Thoracic aorta (tissue), 2 donors: Measurements from ENCODE around the gene TTC1. TPM values are rescaled to one million over a fixed set of nuclear protein-coding genes. Genes with fewer than 3 reads are reported as not detected.
A peak's percentile ranks its signal among the peaks of the same experiment; 100 is the strongest.

Source experiments
- ATAC-seq: fragments of 150-250 bp; one replicate; pipeline ENCODE4 v1.8.0; 2017; ENCODE audit warnings: low read depth; ENCODE audit not compliant: insufficient number of reproducible peaks, low FRiP score
- DNase-seq: peaks from one replicate; pipeline ENCODE4 v3.0.0-alpha.2; 2020; ENCODE audit warnings: low spot score
- H3K27ac ChIP-seq, 2 donors: fragments of 200-600 bp; sonication (generic); 1 replicate in 1 of 2; 2 replicates in 1 of 2; pipeline ENCODE4 v1.5.1; 2016; ENCODE audit warnings: mild to moderate bottlenecking in 2 of 2, moderate library complexity in 2 of 2
- H3K27me3 ChIP-seq: fragments of 200-600 bp; sonication (generic); replicated peaks from 2 replicates; pipeline ENCODE4 v1.6.0; 2016; ENCODE audit warnings: mild to moderate bottlenecking; ENCODE audit not compliant: insufficient read depth
- H3K36me3 ChIP-seq: fragments of 200-600 bp; sonication (generic); one replicate; pipeline ENCODE4 v1.5.1; 2016
- H3K4me1 ChIP-seq, 2 donors: fragments of 200-600 bp; sonication (generic); 1 replicate in 1 of 2; 2 replicates in 1 of 2; pipeline versions ENCODE4 v1.5.1 to v1.6.0; 2016; ENCODE audit warnings: low read depth in 2 of 2, mild to moderate bottlenecking in 1 of 2; ENCODE audit not compliant: control insufficient read depth in 1 of 2
- H3K4me3 ChIP-seq: fragments of 200-600 bp; sonication (generic); 2 replicates; pipeline ENCODE4 v1.5.1; 2016; ENCODE audit warnings: mild to moderate bottlenecking
- H3K9me3 ChIP-seq: fragments of 200-600 bp; sonication (generic); 2 replicates; pipeline ENCODE4 v1.5.1; 2016
- CTCF ChIP-seq: fragments of 200-600 bp; sonication (generic); IDR thresholded peaks from one replicate; pipeline ENCODE4 v1.5.1; 2019; ENCODE audit warnings: antibody characterized with exemption
- total RNA-seq, 2 donors: library from RNA; depleted of rRNA; stranded (reverse); fragments of >200 nt; gene quantifications; one replicate each; pipeline versions ENCODE4 v1.1.0 to v1.2.3, GENCODE V29; 2016

TTC1 gene
- total RNA-seq, 2 donors from 2014 or later, result 20.7 to 21.8 TPM

GRCh38 chr5:160083501-160083900, 74.6 kb downstream of the TTC1 start:
- no peaks in the 10 kb centered on the region for H3K36me3 ChIP-seq
- H3K9me3 ChIP-seq, result no peaks in the 10 kb centered on the region
- H3K27ac ChIP-seq, result peak overlapping the region; percentile 25 to 52
- H3K4me1 ChIP-seq, result peaks cover 7 to 58% of the 10 kb centered on the region in 2 donors
- no peak for ATAC-seq
- no peak for DNase-seq
- no peaks in the 10 kb centered on the region for H3K27me3 ChIP-seq
- peak overlapping the region; percentile 4 for H3K4me3 ChIP-seq
- no peak for TF ChIP-seq CTCF

GRCh38 chr5:160084144-160084543, 75.2 kb downstream of the TTC1 start:
- no peak overlapping the region for H3K4me3 ChIP-seq
- no peaks in the 10 kb centered on the region for H3K36me3 ChIP-seq
- ATAC-seq (no peak), DNase-seq (no peak)
- H3K4me1 ChIP-seq, result peaks cover 7 to 57% of the 10 kb centered on the region in 2 donors
- no peaks in the 10 kb centered on the region for H3K27me3 ChIP-seq
- H3K27ac ChIP-seq, result peak overlapping the region in 1 of 2 donors; percentile 13
- TF ChIP-seq CTCF, result no peak
- H3K9me3 ChIP-seq, result no peaks in the 10 kb centered on the region

GRCh38 chr5:160087199-160087598, 78.3 kb downstream of the TTC1 start:
- no peak for TF ChIP-seq CTCF
- Histone ChIP-seq H3K27ac (no peak overlapping the region), H3K9me3 (no peaks in the 10 kb centered on the region), H3K4me3 (no peak overlapping the region), H3K4me1 (peaks cover 7 to 43% of the 10 kb centered on the region in 2 donors), H3K36me3 (peaks cover under 1% of the 10 kb centered on the region), H3K27me3 (no peaks in the 10 kb centered on the region)
- no peak for DNase-seq
- ATAC-seq, result no peak

- ATAC-seq (no peak), DNase-seq (no peak)
- Histone ChIP-seq H3K4me1 (peaks cover 0 to 27% of the 10 kb centered on the region in 2 donors), H3K27me3 (no peaks in the 10 kb centered on the region), H3K9me3 (no peaks in the 10 kb centered on the region), H3K27ac (no peak overlapping the region), H3K4me3 (no peak overlapping the region), H3K36me3 (peaks cover 13% of the 10 kb centered on the region)
- TF ChIP-seq CTCF, result no peak
Observed at GRCh38 chr5:160088805-160089204, 79.9 kb downstream of the TTC1 start.

- no peaks in the 10 kb centered on the region for H3K9me3 ChIP-seq
- no peak for DNase-seq
- no peak for ATAC-seq
- H3K36me3 ChIP-seq, result peaks cover 14% of the 10 kb centered on the region
- no peak overlapping the region for H3K27ac ChIP-seq
- H3K4me3 ChIP-seq, result no peak overlapping the region
- no peak for TF ChIP-seq CTCF
- peaks cover 0 to 24% of the 10 kb centered on the region in 2 donors for H3K4me1 ChIP-seq
- H3K27me3 ChIP-seq, result no peaks in the 10 kb centered on the region
Observed at GRCh38 chr5:160089531-160089930, 80.6 kb downstream of the TTC1 start.
